HG02623 (cell line): ENCODE data around the gene LTK.
"Not testable (repeated sequence)": the region's sequence is repeated elsewhere in the genome, so short reads cannot be mapped to it uniquely, and the experiment has no call there.

Experiments
- ATAC-seq: cut with Tn5 transposase; IDR thresholded peaks from one replicate; pipeline ENCODE4 v1.9.1; 2021; ENCODE audit warnings: moderate library complexity; ENCODE audit not compliant: unreplicated experiment

The LTK gene

DNA sequence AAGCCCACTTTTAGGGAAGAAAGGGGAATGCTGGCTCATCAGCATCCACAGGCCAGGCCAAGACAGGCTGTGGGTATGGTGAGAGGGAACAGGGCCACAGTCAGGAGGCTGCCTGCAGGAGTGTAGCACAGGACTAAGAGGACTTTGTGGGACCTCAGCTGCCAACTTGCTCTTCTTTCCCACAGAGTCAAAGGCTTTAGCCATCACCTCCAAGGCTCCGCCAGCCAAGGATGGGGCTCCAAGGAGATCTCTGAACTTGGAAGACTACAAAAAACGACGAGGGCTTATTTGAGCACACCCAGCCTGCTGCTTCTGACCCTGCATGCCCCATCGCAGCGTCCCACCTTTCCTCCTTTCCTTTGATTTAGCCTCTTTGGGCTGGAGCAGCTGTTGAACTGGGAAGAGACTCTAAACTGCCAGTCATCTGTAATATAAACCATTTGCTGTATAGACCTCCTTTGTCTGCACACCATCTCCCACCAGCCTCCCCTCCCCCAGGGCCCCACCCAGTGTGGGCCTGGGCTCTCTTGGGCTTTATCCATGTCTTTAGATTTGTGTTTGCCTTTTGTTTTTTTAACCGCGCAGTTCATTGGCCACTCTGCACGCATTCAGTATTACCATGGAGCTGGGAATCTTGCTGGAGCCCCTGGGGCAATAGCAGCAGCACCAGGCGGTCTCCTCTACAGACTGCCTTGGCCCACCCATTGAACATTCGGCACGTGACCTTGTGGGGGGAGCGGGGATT lies 33.1 kb downstream of the LTK start:
- no peak for ATAC-seq

- no peak for ATAC-seq
Measured at GRCh38 chr15:41476416-41477048, 37.1 kb downstream of the LTK start.

DNA sequence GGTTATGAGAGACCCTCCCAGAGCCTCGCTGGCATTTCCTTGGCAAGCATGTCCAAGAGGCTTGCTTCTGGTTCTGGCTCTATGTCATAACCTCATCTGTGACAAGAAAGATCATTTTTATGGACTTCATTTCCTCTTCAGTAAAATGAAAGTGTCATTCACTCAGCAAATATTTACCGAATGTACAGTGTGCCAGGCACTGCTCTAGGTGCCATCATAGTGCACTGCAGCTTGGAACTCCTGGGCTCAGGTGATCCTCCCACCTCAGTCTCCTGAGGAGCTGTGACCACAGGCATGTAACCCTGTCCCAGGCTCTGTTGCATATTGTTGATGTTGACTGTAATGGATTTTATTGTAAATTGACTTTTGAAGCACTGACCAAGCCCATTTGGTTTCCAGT lies 38.7 kb downstream of the LTK start:
- no peak for ATAC-seq

GRCh38 chr15:41474436-41474835 lies 39.2 kb downstream of the LTK start:
- ATAC-seq = no peak

GRCh38 chr15:41473418-41473817 lies 40.2 kb downstream of the LTK start:
- no peak for ATAC-seq

- ATAC-seq = not testable (repeated sequence)
Measured at GRCh38 chr15:41469644-41470043, 44.0 kb downstream of the LTK start.

DNA sequence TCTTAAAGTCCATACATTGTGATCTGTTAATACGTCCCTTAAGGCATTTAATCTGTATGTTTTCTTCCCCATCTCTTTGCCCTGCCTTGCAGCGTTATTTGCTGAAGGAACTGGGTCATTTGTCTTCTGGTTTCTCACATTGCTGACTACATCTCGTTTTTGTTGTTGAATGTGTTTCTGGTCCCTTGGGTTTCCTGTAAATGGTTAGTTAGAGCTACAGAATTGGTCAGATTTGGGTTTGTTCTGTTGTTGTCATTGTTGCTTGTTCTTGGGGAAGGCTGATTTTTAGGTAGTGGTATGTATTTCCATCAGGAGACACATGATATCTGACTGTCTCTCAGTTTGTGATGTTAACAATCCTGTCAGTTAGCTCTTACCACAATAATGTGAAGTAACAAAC lies 46.9 kb downstream of the LTK start:
- ATAC-seq = no peak

DNA sequence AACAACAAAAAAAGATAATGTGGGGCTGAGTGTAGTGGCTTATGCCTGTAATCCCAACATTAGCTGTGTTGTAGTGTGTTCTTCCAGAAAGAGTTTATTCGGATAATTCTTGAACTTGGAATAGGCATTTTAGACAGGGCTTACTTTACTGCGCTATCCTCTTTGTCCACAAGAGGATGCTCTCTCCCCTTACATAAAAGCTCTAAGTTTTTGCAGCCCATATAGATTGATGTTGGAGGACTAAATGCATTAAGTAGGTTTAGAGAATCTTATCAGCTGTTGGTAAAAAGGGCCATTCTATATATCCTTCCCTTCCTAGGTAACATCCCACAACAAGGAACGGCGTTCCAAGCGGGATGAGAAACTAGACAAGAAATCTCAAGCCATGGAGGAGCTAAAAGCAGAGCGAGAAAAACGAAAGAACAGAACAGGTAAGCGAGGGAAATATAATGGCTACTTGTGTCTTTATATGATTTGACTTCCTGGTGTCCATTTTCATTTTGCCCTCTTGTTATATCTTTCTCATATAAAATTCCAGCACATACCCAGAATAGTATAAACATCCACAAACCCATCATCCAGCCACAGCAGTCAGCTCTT lies 47.7 kb downstream of the LTK start:
- no peak for ATAC-seq

DNA sequence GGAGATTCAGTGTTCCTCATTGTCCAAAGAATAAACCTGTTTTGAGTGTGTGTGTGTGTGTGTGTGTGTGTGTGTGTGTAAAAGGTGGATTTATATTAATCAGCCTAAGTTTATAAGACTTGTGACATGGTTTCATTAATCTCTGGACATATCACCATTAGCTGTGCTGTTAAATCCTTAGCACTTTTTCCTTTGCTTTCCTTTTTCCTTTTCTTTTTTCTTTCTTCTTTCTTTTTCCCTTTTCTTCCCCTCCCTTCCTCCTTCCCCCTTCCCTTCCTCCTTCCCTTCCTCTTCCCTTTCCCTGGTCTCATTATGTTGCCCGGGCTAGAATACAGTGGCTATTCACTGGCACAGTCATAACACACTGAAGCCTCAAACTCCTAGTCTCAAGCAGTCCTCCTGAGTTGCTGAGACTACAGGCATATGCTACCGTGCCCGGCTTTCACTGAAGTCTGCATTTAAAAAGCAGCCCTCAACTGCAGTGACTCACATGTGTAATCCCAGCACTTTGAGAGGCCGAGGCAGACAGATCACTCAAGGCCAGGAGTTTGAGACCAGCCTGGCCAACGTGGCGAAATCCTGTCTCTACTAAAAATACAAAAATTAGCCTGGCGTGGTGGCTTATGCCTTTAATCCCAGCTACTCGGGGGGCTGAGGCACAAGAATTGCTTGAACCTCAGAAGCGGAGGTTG lies 48.6 kb downstream of the LTK start:
- ATAC-seq = no peak

DNA sequence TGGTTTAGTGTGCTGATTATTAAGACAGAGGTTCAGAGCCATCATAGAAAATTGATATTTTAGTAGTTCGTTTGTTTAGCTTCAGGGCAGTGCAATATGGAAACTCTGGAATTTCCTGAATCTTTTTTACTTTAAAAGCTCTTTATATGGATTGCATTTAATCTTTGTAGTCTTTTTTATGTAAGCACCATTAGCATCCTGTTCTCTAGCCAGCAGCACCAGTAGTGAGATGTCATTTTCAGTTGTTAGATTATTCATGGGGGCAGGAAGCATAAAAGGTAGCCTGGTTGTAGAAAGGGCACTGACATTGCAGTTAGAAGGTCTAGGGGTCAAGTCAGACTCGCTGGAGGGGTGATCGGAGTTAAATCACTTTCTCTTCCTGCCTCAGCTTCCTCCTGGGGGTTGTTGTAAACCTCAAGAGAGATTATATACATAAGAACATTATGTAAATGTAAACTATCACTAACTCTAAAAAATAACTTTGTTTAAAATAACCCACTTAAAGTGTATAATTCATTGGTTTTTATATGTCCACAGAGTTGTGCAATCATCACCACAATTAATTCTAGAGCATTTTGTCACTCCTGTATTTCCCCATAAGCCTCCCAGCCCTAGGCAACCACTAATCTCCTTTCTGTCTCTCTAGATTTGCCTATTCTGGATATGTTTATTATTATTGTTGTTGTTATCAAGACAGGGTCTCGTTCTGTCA lies 51.4 kb downstream of the LTK start:
- no peak for ATAC-seq
